Neural progenitor cell (in vitro differentiated cells): ENCODE measurements around the gene SCIMP. TPM values are rescaled to one million over a fixed set of nuclear protein-coding genes. Genes with fewer than 3 reads are reported as not detected.

Experiments
- DNase-seq: peaks from one replicate; pipeline ENCODE4 v3.0.0-alpha.2; 2016; ENCODE audit warnings: low spot score
- H2AFZ ChIP-seq: fragments of 200-600 bp; sonication (generic); replicated peaks from 2 replicates; pipeline ENCODE4 v1.6.1; 2016; ENCODE audit warnings: antibody characterized with exemption
- H3F3A ChIP-seq: fragments of 200-600 bp; sonication (generic); 2 replicates; pipeline ENCODE4 v1.6.1; 2016; ENCODE audit warnings: antibody characterized with exemption, low read depth
- H3K27ac ChIP-seq: fragments of 200-600 bp; sonication (generic); 2 replicates; pipeline ENCODE4 v1.5.1; 2016; ENCODE audit warnings: mild to moderate bottlenecking
- H3K27me3 ChIP-seq: fragments of 200-600 bp; sonication (generic); 2 replicates; pipeline ENCODE4 v1.6.1; 2016; ENCODE audit warnings: mild to moderate bottlenecking, moderate library complexity
- H3K36me3 ChIP-seq: fragments of 200-600 bp; sonication (generic); 2 replicates; pipeline ENCODE4 v1.5.1; 2016
- H3K4me1 ChIP-seq: fragments of 200-600 bp; sonication (generic); 2 replicates; pipeline ENCODE4 v1.6.1; 2016; ENCODE audit warnings: mixed run types
- H3K4me2 ChIP-seq: fragments of 200-600 bp; sonication (generic); 2 replicates; pipeline ENCODE4 v1.6.1; 2016
- H3K4me3 ChIP-seq: fragments of 200-600 bp; sonication (generic); 2 replicates; pipeline ENCODE4 v1.5.1; 2016
- H3K79me2 ChIP-seq: fragments of 200-600 bp; sonication (generic); 2 replicates; pipeline ENCODE4 v1.6.1; 2016; ENCODE audit warnings: low read depth
- H3K9ac ChIP-seq: fragments of 200-600 bp; sonication (generic); 2 replicates; pipeline ENCODE4 v1.6.1; 2016
- H3K9me3 ChIP-seq: fragments of 200-600 bp; sonication (generic); 2 replicates; pipeline ENCODE4 v1.5.1; 2016; ENCODE audit warnings: low read depth
- H4K20me1 ChIP-seq: fragments of 200-600 bp; sonication (generic); 2 replicates; pipeline ENCODE4 v1.6.1; 2016; ENCODE audit warnings: low read depth
- H3K27ac Mint-ChIP-seq: 3 replicates; pipeline ENCODE4 v1.8.0; 2021; ENCODE audit warnings: mixed read lengths
- H3K27me3 Mint-ChIP-seq: 2 replicates; pipeline ENCODE4 v1.8.0; 2022; ENCODE audit warnings: low read depth, mild to moderate bottlenecking, inconsistent platforms, moderate library complexity, mixed read lengths; ENCODE audit not compliant: insufficient read depth
- H3K36me3 Mint-ChIP-seq: 3 replicates; pipeline ENCODE4 v1.8.0; 2021; ENCODE audit warnings: mixed read lengths
- H3K4me1 Mint-ChIP-seq: 3 replicates; pipeline ENCODE4 v1.8.0; 2021; ENCODE audit warnings: mixed read lengths
- H3K4me3 Mint-ChIP-seq: 3 replicates; pipeline ENCODE4 v1.8.0; 2021; ENCODE audit warnings: mild to moderate bottlenecking, moderate library complexity, mixed read lengths
- H3K9me3 Mint-ChIP-seq: 3 replicates; pipeline ENCODE4 v1.8.0; 2020; ENCODE audit warnings: mixed read lengths
- CTCF ChIP-seq: fragments of 200-600 bp; sonication (generic); IDR thresholded peaks from 2 replicates; pipeline ENCODE4 v1.5.1; 2017; ENCODE audit warnings: antibody characterized with exemption, mild to moderate bottlenecking
- EZH2 ChIP-seq: fragments of 200-600 bp; sonication (generic); IDR thresholded peaks from 2 replicates; pipeline ENCODE4 v1.6.1; 2017; ENCODE audit warnings: antibody characterized with exemption, mild to moderate bottlenecking, moderate library complexity
- EZH2phosphoT487 ChIP-seq: fragments of 200-600 bp; sonication (generic); IDR thresholded peaks from 2 replicates; pipeline ENCODE4 v1.6.1; 2017; ENCODE audit warnings: antibody characterized with exemption
- total RNA-seq: library from RNA; depleted of rRNA; stranded (reverse); fragments of >200 nt; gene quantifications from 2 replicates; pipeline ENCODE4 v1.2.3, GENCODE V29; 2015; ENCODE audit warnings: low replicate concordance

Gene SCIMP
- total RNA-seq, 1 donor from 2014 or later, result not detected

- peak; percentile 72 for TF ChIP-seq CTCF
- no peak for TF ChIP-seq EZH2
- H3K9me3 Mint-ChIP-seq, result peaks cover 38% of the 10 kb centered on the region
- peaks cover 40% of the 10 kb centered on the region for H3K36me3 Mint-ChIP-seq
- Histone ChIP-seq H3K4me2 (peak within 1 kb of the TSS; percentile 78), H3F3A (peaks cover 3% of the 10 kb centered on the region), H3K9me3 (peaks cover 43% of the 10 kb centered on the region), H3K4me3 (peak within 1 kb of the TSS; percentile 70), H4K20me1 (no peaks in the 10 kb centered on the region), H3K27me3 (no peaks in the 10 kb centered on the region), H3K27ac (no peak within 1 kb of the TSS), H3K79me2 (peaks cover 32% of the 10 kb centered on the region), H2AFZ (peak within 1 kb of the TSS; percentile 89), H3K9ac (peak within 1 kb of the TSS; percentile 1), H3K36me3 (peaks cover 22% of the 10 kb centered on the region), H3K4me1 (peaks cover 3% of the 10 kb centered on the region)
- peak; percentile 96 for DNase-seq
- peaks cover 14% of the 10 kb centered on the region for H3K4me1 Mint-ChIP-seq
- peak within 1 kb of the TSS; percentile 91 for H3K27ac Mint-ChIP-seq
- no peaks in the 10 kb centered on the region for H3K27me3 Mint-ChIP-seq
- H3K4me3 Mint-ChIP-seq, result peak within 1 kb of the TSS; percentile 96
Observed at GRCh38 chr17:5191541-5192417, 42.9 kb downstream of the SCIMP start, which contains the start of gene ZNF594. Gene ZNF594, minus strand, starts transcription at chr17:5191868. Its CDS starts 7,612 bp downstream, at chr17:5184256.

GRCh38 chr17:5184288-5184687 lies 50.4 kb downstream of the SCIMP start:
- Histone ChIP-seq H3K4me3 (no peak overlapping the region), H4K20me1 (no peaks in the 10 kb centered on the region), H3K9me3 (peaks cover 98% of the 10 kb centered on the region), H3K4me1 (no peaks in the 10 kb centered on the region), H3K27me3 (no peaks in the 10 kb centered on the region), H3K36me3 (peaks cover 59% of the 10 kb centered on the region), H3K4me2 (no peak overlapping the region), H3F3A (peaks cover 40% of the 10 kb centered on the region), H3K27ac (no peak overlapping the region), H3K79me2 (peaks cover 3% of the 10 kb centered on the region), H2AFZ (no peak overlapping the region), H3K9ac (no peak overlapping the region)
- H3K4me3 Mint-ChIP-seq, result no peak overlapping the region
- TF ChIP-seq EZH2 (no peak), EZH2phosphoT487 (no peak), CTCF (no peak)
- peaks cover 69% of the 10 kb centered on the region for H3K36me3 Mint-ChIP-seq
- no peak for DNase-seq
- H3K9me3 Mint-ChIP-seq, result peaks cover 88% of the 10 kb centered on the region
- H3K27ac Mint-ChIP-seq, result no peak overlapping the region
- peaks cover 18% of the 10 kb centered on the region for H3K27me3 Mint-ChIP-seq
- no peaks in the 10 kb centered on the region for H3K4me1 Mint-ChIP-seq

- no peak for DNase-seq
- no peak overlapping the region for H3K4me3 Mint-ChIP-seq
- Histone ChIP-seq H3K36me3 (peaks cover 54% of the 10 kb centered on the region), H3F3A (peaks cover 40% of the 10 kb centered on the region), H3K4me3 (no peak overlapping the region), H2AFZ (no peak overlapping the region), H3K4me2 (no peak overlapping the region), H3K4me1 (no peaks in the 10 kb centered on the region), H4K20me1 (no peaks in the 10 kb centered on the region), H3K27ac (no peak overlapping the region), H3K27me3 (no peaks in the 10 kb centered on the region), H3K79me2 (no peaks in the 10 kb centered on the region), H3K9ac (no peak overlapping the region), H3K9me3 (peaks cover 95% of the 10 kb centered on the region)
- H3K27me3 Mint-ChIP-seq, result peaks cover 21% of the 10 kb centered on the region
- H3K36me3 Mint-ChIP-seq, result peaks cover 72% of the 10 kb centered on the region
- H3K4me1 Mint-ChIP-seq, result no peaks in the 10 kb centered on the region
- TF ChIP-seq EZH2phosphoT487 (no peak), CTCF (no peak), EZH2 (no peak)
- H3K9me3 Mint-ChIP-seq, result peaks cover 94% of the 10 kb centered on the region
- H3K27ac Mint-ChIP-seq, result no peak overlapping the region
Observed at GRCh38 chr17:5183410-5183793, 51.3 kb downstream of the SCIMP start.
